K562 (cell line): ENCODE measurements around the gene SRRT. TPM values are rescaled to one million over a fixed set of nuclear protein-coding genes. Genes with fewer than 3 reads are reported as not detected.

ENCODE experiments used
- CBX8 ChIP-seq: fragments of 200-600 bp; sonication (generic); IDR thresholded peaks from 2 replicates; pipeline ENCODE4 v1.6.1; 2012; ENCODE audit warnings: borderline replicate concordance, mixed run types, low read depth, mild to moderate bottlenecking, moderate library complexity, mixed read lengths, low read length, control low read depth, inconsistent platforms; ENCODE audit not compliant: poor library complexity, severe bottlenecking; ENCODE audit errors: extremely low read depth
- CHD2 ChIP-seq: IDR thresholded peaks from 2 replicates; pipeline ENCODE4 v1.6.1; 2011; ENCODE audit warnings: low read depth, low read length
- DACH1 ChIP-seq: fragments of 450-650 bp; IDR thresholded peaks from 2 replicates; pipeline ENCODE4 v1.6.1; 2018; ENCODE audit not compliant: partially characterized antibody
- ETS2 ChIP-seq: IDR thresholded peaks from 2 replicates; pipeline ENCODE4 v1.6.1; 2016; ENCODE audit warnings: borderline replicate concordance, missing genetic modification characterization, mild to moderate bottlenecking, moderate library complexity, missing compliant biosample characterization; ENCODE audit not compliant: poor library complexity, severe bottlenecking
- GTF2F1 ChIP-seq: IDR thresholded peaks from 2 replicates; pipeline ENCODE4 v1.6.1; 2011; ENCODE audit warnings: low read depth, low read length, improper control_type of control experiment
- HINFP ChIP-seq: fragments of 450-650 bp; conservative IDR thresholded peaks from 2 replicates; pipeline ENCODE4 v1.6.1; 2016; ENCODE audit warnings: missing genetic modification characterization, low read depth, mild to moderate bottlenecking, control low read depth, missing compliant biosample characterization
- JUN ChIP-seq, 2 experiments: sonication (generic) in 1 of 2; formaldehyde crosslinking in 1 of 2; IDR thresholded peaks; 2 replicates each; pipeline versions ENCODE4 v1.6.1 to v1.8.0; 2012 to 2022; ENCODE audit warnings: borderline replicate concordance in 2 of 2, mild to moderate bottlenecking in 2 of 2, improper control_type of control experiment in 1 of 2, low read depth in 1 of 2, low read length in 1 of 2, missing genetic modification reagents in 1 of 2
- MIER1 ChIP-seq: fragments of 450-650 bp; IDR thresholded peaks from 2 replicates; pipeline ENCODE4 v1.6.1; 2016; ENCODE audit warnings: antibody characterized with exemption, mild to moderate bottlenecking, low read depth
- MTA2 ChIP-seq: fragments of 450-650 bp; IDR thresholded peaks from 2 replicates; pipeline ENCODE4 v1.6.1; 2016; ENCODE audit warnings: low read depth
- NR2F6 ChIP-seq: fragments of 450-650 bp; formaldehyde crosslinking; IDR thresholded peaks from 2 replicates; pipeline ENCODE4 v1.4.0; 2020; ENCODE audit warnings: mild to moderate bottlenecking
- PBX2 ChIP-seq, 2 experiments: IDR thresholded peaks in 1 of 2; conservative IDR thresholded peaks in 1 of 2; 2 replicates each; pipeline ENCODE4 v1.6.1; 2016; ENCODE audit warnings: low read depth in 2 of 2, mild to moderate bottlenecking in 1 of 2, missing compliant biosample characterization in 1 of 2, missing genetic modification characterization in 1 of 2, moderate library complexity in 1 of 2
- SNAPC5 ChIP-seq: fragments of 250-450 bp; sonication (Bioruptor Pico); IDR thresholded peaks from 2 replicates; pipeline ENCODE4 v1.8.0; 2021; ENCODE audit warnings: moderate library complexity, mild to moderate bottlenecking, inconsistent platforms
- TBP ChIP-seq: optimal IDR thresholded peaks from 2 replicates; pipeline ENCODE3; 2011; ENCODE audit warnings: low read depth, low read length, improper control_type of control experiment
- VEZF1 ChIP-seq: fragments of 200-800 bp; sonication (Bioruptor generic); IDR thresholded peaks from 2 replicates; pipeline ENCODE4 v1.6.1; 2017; ENCODE audit warnings: missing genetic modification characterization, missing compliant biosample characterization
- ZBTB9 ChIP-seq: fragments of 450-650 bp; formaldehyde crosslinking; IDR thresholded peaks from 2 replicates; pipeline ENCODE4 v1.4.0; 2020; ENCODE audit warnings: mild to moderate bottlenecking, moderate library complexity
- ZNF12 ChIP-seq: sonication (generic); formaldehyde crosslinking; IDR thresholded peaks from 2 replicates; pipeline ENCODE4 v1.4.0; 2020; ENCODE audit warnings: mild to moderate bottlenecking, missing genetic modification reagents
- ZNF277 ChIP-seq: fragments of 250-450 bp; sonication (Bioruptor Pico); IDR thresholded peaks from 2 replicates; pipeline ENCODE4 v1.8.0; 2022; ENCODE audit warnings: inconsistent platforms, mild to moderate bottlenecking, moderate library complexity, borderline replicate concordance
- ZNF589 ChIP-seq: fragments of 200-800 bp; sonication (Bioruptor generic); IDR thresholded peaks from 2 replicates; pipeline ENCODE4 v1.6.1; 2016; ENCODE audit warnings: low read depth, missing genetic modification characterization, missing compliant biosample characterization
- polyA plus RNA-seq, 8 experiments: library from polyadenylated mRNA; depleted of rRNA in 4 of 8; stranded (reverse) in 5 of 8; unstranded in 3 of 8; fragments of >200 nt; fragmentation: Nextera tagmentation in 2 of 8; fragmentation: Illumina TruSeq in 1 of 8; extraction: Ambion mirVana in 2 of 8; extraction: Trizol in 1 of 8; gene quantifications; 2 replicates each; pipeline versions ENCODE4 v1.2.1 to v1.2.3, GENCODE V29; 2011 to 2014; ENCODE audit warnings: inconsistent platforms in 1 of 8, missing spikeins in 1 of 8
- total RNA-seq, 7 experiments: library from RNA; depleted of rRNA in 6 of 7; stranded (reverse); fragments of >200 nt in 6 of 7; fragmentation: Illumina TruSeq in 2 of 7; extraction: Trizol in 2 of 7; gene quantifications; 2 replicates each; pipeline versions ENCODE4 v1.2.1 to v1.2.3, GENCODE V29; 2011 to 2021; ENCODE audit warnings: low replicate concordance in 1 of 7

Gene SRRT
- total and polyA plus RNA-seq, 9 of the 15 experiments (the other 6 are each of a cell fraction or from before 2014, with no cell fraction given) = 10.3 to 263 (median 84.4) TPM

GRCh38 chr7:100829150-100829716, 45.7 kb upstream of the SRRT start (continued):
- TF ChIP-seq ZNF277 (CRISPR knock-in tag) = no peak
- TF ChIP-seq CHD2 = 0 out of 2 replicates have a peak, but pooled peaks have one; percentile 26
- no peak for TF ChIP-seq GTF2F1
- TF ChIP-seq ZBTB9 (CRISPR knock-in tag) = no peak
- TF ChIP-seq ZNF12 (CRISPR knock-in tag) = no peak
- TF ChIP-seq MTA2 = peak; percentile 87
- TF ChIP-seq ZNF589 (CRISPR knock-in tag) = no peak
- TF ChIP-seq TBP = peak; percentile 85
- no peak for TF ChIP-seq DACH1
- no peak for TF ChIP-seq PBX2 (CRISPR knock-in tag; IDR thresholded peaks at IDR 0.05; ENCODE audit: low read depth)
- TF ChIP-seq PBX2 (tag; conservative IDR thresholded peaks at IDR 0.05; ENCODE audit: low read depth) = no peak
- TF ChIP-seq MIER1 = no peak
- peak; percentile 88 for TF ChIP-seq VEZF1 (CRISPR knock-in tag)
- TF ChIP-seq ETS2 (tag) = no peak
- TF ChIP-seq SNAPC5 (CRISPR knock-in tag) = no peak
- TF ChIP-seq JUN (IDR thresholded peaks at IDR 0.05; ENCODE audit: borderline replicate concordance, low read depth, low read length) = no peak
- no peak for TF ChIP-seq JUN (CRISPR knock-in tag; IDR thresholded peaks at IDR 0.05; ENCODE audit: borderline replicate concordance)
- TF ChIP-seq NR2F6 = no peak
- TF ChIP-seq HINFP (tag) = no peak
- no peak for TF ChIP-seq CBX8
